SK-N-SH treated with all-trans-retinoic acid at 6 μM for 48 hours (cell line): ENCODE data around the gene PRRT2.

Source experiments
- ARNTL ChIP-seq: fragments of 450-650 bp; formaldehyde crosslinking; IDR thresholded peaks from 2 replicates; pipeline ENCODE4 v1.5.0; 2020; ENCODE audit warnings: low read depth, mild to moderate bottlenecking, moderate library complexity, borderline replicate concordance
- BACH2 ChIP-seq: fragments of 250-450 bp; sonication (Bioruptor Pico); IDR thresholded peaks from 2 replicates; pipeline ENCODE4 v1.9.0; 2021; ENCODE audit warnings: mild to moderate bottlenecking, borderline replicate concordance
- CSDC2 ChIP-seq: fragments of 250-450 bp; sonication (Bioruptor Pico); IDR thresholded peaks from 2 replicates; pipeline ENCODE4 v1.5.0; 2020; ENCODE audit warnings: mild to moderate bottlenecking, moderate library complexity
- ESRRG ChIP-seq: fragments of 250-450 bp; sonication (Bioruptor Pico); IDR thresholded peaks from 2 replicates; pipeline ENCODE4 v1.6.1; 2021; ENCODE audit warnings: mild to moderate bottlenecking
- POU6F1 ChIP-seq: fragments of 250-450 bp; sonication (Bioruptor Pico); IDR thresholded peaks from 2 replicates; pipeline ENCODE4 v1.8.0; 2021; ENCODE audit warnings: low read depth, mild to moderate bottlenecking, moderate library complexity, borderline replicate concordance
- PPARA ChIP-seq: fragments of 250-450 bp; sonication (Bioruptor Pico); IDR thresholded peaks from 2 replicates; pipeline ENCODE4 v1.5.0; 2020; ENCODE audit warnings: mild to moderate bottlenecking, borderline replicate concordance
- RARB ChIP-seq: fragments of 250-450 bp; sonication (Bioruptor Pico); IDR thresholded peaks from 2 replicates; pipeline ENCODE4 v1.8.0; 2021; ENCODE audit warnings: mild to moderate bottlenecking, moderate library complexity
- TOX ChIP-seq: fragments of 250-450 bp; sonication (Bioruptor Pico); IDR thresholded peaks from 2 replicates; pipeline ENCODE4 v1.8.0; 2021; ENCODE audit warnings: mild to moderate bottlenecking, moderate library complexity, borderline replicate concordance
- ZNF565 ChIP-seq: fragments of 450-650 bp; formaldehyde crosslinking; conservative IDR thresholded peaks from 2 replicates; pipeline ENCODE4 v1.5.0; 2020; ENCODE audit warnings: low read depth, mild to moderate bottlenecking, moderate library complexity
- ZNF70 ChIP-seq: fragments of 450-650 bp; formaldehyde crosslinking; IDR thresholded peaks from 2 replicates; pipeline ENCODE4 v1.5.0; 2020; ENCODE audit warnings: mild to moderate bottlenecking, moderate library complexity

DNA sequence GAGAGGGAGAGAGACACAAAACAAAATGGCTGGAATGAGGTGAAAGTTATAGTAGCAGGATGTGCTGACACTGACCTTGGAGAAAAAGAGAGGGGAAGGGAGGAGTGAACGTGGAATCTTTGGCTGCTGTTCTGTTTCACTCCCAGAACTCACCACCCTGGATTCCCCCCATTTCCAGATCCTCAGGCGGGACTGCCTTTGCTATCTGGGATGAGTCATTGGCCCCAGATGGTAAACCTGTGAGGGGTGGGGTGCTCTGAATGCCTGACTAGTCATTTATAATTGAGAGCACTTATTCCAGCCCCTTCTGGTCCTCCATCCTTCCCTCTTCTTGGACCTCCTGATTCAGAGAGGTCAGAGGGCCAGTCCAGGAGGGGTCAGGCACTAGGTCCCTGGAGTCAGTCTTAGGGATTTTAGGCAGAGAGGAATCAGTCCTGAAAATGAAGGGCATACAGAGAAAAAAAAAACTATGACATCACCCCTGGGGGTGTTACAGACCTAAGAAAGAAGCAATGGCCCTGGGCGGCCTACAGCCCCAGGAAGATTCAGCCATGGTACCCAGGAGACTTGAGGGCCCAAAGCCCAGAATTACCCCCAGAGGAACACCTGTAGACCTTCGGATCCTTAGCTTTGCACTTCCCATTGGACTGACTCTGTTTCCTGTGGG, 36.1 kb upstream of the PRRT2 start:
- TF ChIP-seq CSDC2 (CRISPR knock-in tag) (no peak), ZNF70 (CRISPR knock-in tag) (no peak), ESRRG (CRISPR knock-in tag) (no peak), PPARA (no peak), ZNF565 (CRISPR knock-in tag) (no peak), TOX (CRISPR knock-in tag) (no peak), POU6F1 (CRISPR knock-in tag) (no peak), RARB (CRISPR knock-in tag) (no peak), BACH2 (no peak), ARNTL (no peak)
